ENCODE data around the gene ZBTB21. TPM values are rescaled to one million over a fixed set of nuclear protein-coding genes. Genes with fewer than 3 reads are reported as not detected.

The ZBTB21 gene
- total and polyA plus RNA-seq, 2 of the 4 experiments (the other 2 are of a cell fraction) = 6.8 to 12.0 TPM

DNA sequence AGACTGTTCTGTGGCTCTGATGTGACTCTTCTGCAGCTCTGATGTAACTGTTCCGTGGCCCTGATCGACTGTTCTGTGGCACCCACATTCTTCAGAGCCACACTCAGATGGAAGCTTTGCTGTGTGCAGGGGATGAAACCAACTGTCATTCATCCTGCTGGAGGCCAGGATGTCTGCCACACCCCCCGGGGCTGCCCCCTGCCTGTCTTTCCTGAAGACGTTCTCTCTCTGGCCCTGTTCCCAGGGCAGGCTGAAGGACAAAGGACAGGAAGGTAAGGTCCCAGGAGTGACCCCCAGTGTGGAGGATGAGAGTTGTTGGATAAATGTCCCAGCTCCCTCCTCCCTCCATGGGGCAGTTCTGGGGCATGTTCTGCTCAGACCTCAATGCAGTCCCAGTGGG lies 31.6 kb upstream of the ZBTB21 start:
- Histone ChIP-seq H3K14ac (replicated peaks; ENCODE audit: low read depth, low read length) (peak overlapping the region; percentile 91), H3K4ac (ENCODE audit: low read depth, low read length) (peak overlapping the region; percentile 99), H2BK15ac (ENCODE audit: low read depth, low read length) (peak overlapping the region; percentile 92; the same call in 2 of the 3 replicates), H3K4me3 (ENCODE audit: insufficient read depth, low read depth, low read length) (peak overlapping the region; percentile 6; the same call in 1 of the 2 replicates), H4K91ac (ENCODE audit: insufficient read depth, low read depth, low read length) (peak overlapping the region; percentile 99), H2AFZ (replicated peaks; ENCODE audit: low read length, poor library complexity) (peak overlapping the region; percentile 66), H3K27ac (ENCODE audit: insufficient read depth, low read length) (peak overlapping the region; percentile 97), H2BK120ac (ENCODE audit: low read depth, low read length) (peak overlapping the region; percentile 99), H3K18ac (ENCODE audit: low read depth, low read length) (peak overlapping the region; percentile 93), H3K4me1 (ENCODE audit: control insufficient read depth, insufficient read depth, low read length) (peaks cover 26% of the 10 kb centered on the region), H4K8ac (ENCODE audit: low read depth in 2 of 2, low read length in 2 of 2) (peak overlapping the region; percentile 75 to 97), H3K27me3 (ENCODE audit: control insufficient read depth, insufficient read depth, low read length) (no peaks in the 10 kb centered on the region), H3K9me3 (ENCODE audit: control insufficient read depth, insufficient read depth, low read length) (no peaks in the 10 kb centered on the region; the same call in 1 of the 2 replicates), H3K23ac (ENCODE audit: low read depth, low read length) (peak overlapping the region; percentile 93), H2AK9ac (replicated peaks; ENCODE audit: low read depth, low read length, poor library complexity) (peak overlapping the region; percentile 53), H4K5ac (ENCODE audit: low read depth, low read length) (peak overlapping the region; percentile 88), H3K79me1 (ENCODE audit: low read depth in 1 of 2, low read length in 2 of 2) (peaks cover 0 to 3% of the 10 kb centered on the region in 2 experiments; a peak in 2 of 4 replicates), H3K36me3 (ENCODE audit: control insufficient read depth, insufficient read depth, low read length) (no peaks in the 10 kb centered on the region), H2BK20ac (ENCODE audit: low read depth, low read length) (peak overlapping the region; percentile 98), H3K4me2 (ENCODE audit: low read depth, low read length) (peak overlapping the region; percentile 32; the same call in 1 of the 2 replicates), H2AK5ac (ENCODE audit: low read depth, low read length) (peak overlapping the region; percentile 100), H4K20me1 (ENCODE audit: insufficient read depth, low read length) (no peaks in the 10 kb centered on the region), H3K9ac (ENCODE audit: low read depth, low read length) (peak overlapping the region; percentile 32), H2BK5ac (ENCODE audit: low read depth, low read length, poor library complexity, severe bottlenecking) (peak overlapping the region; percentile 97), H3K56ac (ENCODE audit: extremely low read depth, insufficient read depth, low read length) (peak overlapping the region; percentile 96), H3K9me1 (ENCODE audit: insufficient read depth, low read length) (peaks cover 17% of the 10 kb centered on the region)
- no CpG with 5 or more reads among the region's 4 CpGs for WGBS, 2 experiments (ENCODE audit: extremely low coverage in 2 of 2, insufficient read length in 1 of 2)
- ATAC-seq (ENCODE audit: low read depth) (no peak), DNase-seq (no peak)
- in situ Hi-C loops (cut with MboI; ENCODE audit: low sequenced_read_pairs) (no loop called here), intact Hi-C loops (cut with micrococcal nuclease) (no loop called here), dilution Hi-C loops (cut with HindIII; ENCODE audit: low sequenced_read_pairs, unreplicated experiment) (no loop called here)
- POLR2A ChIA-PET (ENCODE audit: unreplicated experiment) = no interaction called here
- CTCF ChIA-PET = interaction anchor here (1.4 to 1.7 kb wide), 2 partner anchors 36 to 66 kb away, joined by 3 to 8 read pairs; no protein-coding TSS in a partner anchor
- TF ChIP-seq NFE2L2 (IDR thresholded peaks at IDR 0.05; ENCODE audit: low read depth, low read length) (no peak), RAD21 (IDR thresholded peaks at IDR 0.05; ENCODE audit: low read length) (no peak), BHLHE40 (IDR thresholded peaks at IDR 0.05; ENCODE audit: low read depth, low read length) (no peak), MXI1 (IDR thresholded peaks at IDR 0.05; ENCODE audit: borderline replicate concordance, low read depth, low read length) (no peak), POLR2A (IDR thresholded peaks at IDR 0.05; ENCODE audit: low read depth, low read length) (no peak), RFX5 (IDR thresholded peaks at IDR 0.05; ENCODE audit: low read depth, low read length) (no peak), FOS (IDR thresholded peaks at IDR 0.05; ENCODE audit: low read depth, low read length) (no peak), MAZ (IDR thresholded peaks at IDR 0.05; ENCODE audit: borderline replicate concordance, low read depth, low read length) (no peak), SMC3 (IDR thresholded peaks at IDR 0.05; ENCODE audit: low read depth, low read length) (no peak), RCOR1 (IDR thresholded peaks at IDR 0.05; ENCODE audit: insufficient replicate concordance, low read length) (no peak), CEBPB (IDR thresholded peaks at IDR 0.05; ENCODE audit: low read depth, low read length) (no peak), MAFK (IDR thresholded peaks at IDR 0.05; ENCODE audit: low read depth, low read length) (no peak), CHD1 (IDR thresholded peaks at IDR 0.05; ENCODE audit: low read depth, low read length) (no peak)
- TF ChIP-seq, protein P1, sequence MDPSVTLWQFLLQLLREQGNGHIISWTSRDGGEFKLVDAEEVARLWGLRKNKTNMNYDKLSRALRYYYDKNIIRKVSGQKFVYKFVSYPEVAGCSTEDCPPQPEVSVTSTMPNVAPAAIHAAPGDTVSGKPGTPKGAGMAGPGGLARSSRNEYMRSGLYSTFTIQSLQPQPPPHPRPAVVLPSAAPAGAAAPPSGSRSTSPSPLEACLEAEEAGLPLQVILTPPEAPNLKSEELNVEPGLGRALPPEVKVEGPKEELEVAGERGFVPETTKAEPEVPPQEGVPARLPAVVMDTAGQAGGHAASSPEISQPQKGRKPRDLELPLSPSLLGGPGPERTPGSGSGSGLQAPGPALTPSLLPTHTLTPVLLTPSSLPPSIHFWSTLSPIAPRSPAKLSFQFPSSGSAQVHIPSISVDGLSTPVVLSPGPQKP (IDR thresholded peaks at IDR 0.05; ENCODE audit: borderline replicate concordance, low read depth, low read length) = no peak
- TF ChIP-seq, protein P2, sequence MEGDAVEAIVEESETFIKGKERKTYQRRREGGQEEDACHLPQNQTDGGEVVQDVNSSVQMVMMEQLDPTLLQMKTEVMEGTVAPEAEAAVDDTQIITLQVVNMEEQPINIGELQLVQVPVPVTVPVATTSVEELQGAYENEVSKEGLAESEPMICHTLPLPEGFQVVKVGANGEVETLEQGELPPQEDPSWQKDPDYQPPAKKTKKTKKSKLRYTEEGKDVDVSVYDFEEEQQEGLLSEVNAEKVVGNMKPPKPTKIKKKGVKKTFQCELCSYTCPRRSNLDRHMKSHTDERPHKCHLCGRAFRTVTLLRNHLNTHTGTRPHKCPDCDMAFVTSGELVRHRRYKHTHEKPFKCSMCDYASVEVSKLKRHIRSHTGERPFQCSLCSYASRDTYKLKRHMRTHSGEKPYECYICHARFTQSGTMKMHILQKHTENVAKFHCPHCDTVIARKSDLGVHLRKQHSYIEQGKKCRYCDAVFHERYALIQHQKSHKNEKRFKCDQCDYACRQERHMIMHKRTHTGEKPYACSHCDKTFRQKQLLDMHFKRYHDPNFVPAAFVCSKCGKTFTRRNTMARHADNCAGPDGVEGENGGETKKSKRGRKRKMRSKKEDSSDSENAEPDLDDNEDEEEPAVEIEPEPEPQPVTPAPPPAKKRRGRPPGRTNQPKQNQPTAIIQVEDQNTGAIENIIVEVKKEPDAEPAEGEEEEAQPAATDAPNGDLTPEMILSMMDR (conservative IDR thresholded peaks at IDR 0.05; ENCODE audit: low read depth, low read length) = no peak
- TF ChIP-seq, protein P3, sequence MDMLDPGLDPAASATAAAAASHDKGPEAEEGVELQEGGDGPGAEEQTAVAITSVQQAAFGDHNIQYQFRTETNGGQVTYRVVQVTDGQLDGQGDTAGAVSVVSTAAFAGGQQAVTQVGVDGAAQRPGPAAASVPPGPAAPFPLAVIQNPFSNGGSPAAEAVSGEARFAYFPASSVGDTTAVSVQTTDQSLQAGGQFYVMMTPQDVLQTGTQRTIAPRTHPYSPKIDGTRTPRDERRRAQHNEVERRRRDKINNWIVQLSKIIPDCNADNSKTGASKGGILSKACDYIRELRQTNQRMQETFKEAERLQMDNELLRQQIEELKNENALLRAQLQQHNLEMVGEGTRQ (IDR thresholded peaks at IDR 0.05; ENCODE audit: low read depth, low read length) = no peak
- no TSS peak for BruUV-seq (replicated peaks)
